K562 (cell line): Measurements from ENCODE around the gene SGMS1. TPM values are rescaled to one million over a fixed set of nuclear protein-coding genes. Genes with fewer than 3 reads are reported as not detected.
A peak's percentile ranks its signal among the peaks of the same experiment; 100 is the strongest.

Experiments
- AFF1 ChIP-seq, 2 experiments: fragments of 450-650 bp; IDR thresholded peaks; 2 replicates each; pipeline ENCODE4 v1.6.1; 2018; ENCODE audit warnings: mild to moderate bottlenecking in 2 of 2, low read depth in 1 of 2; ENCODE audit not compliant: partially characterized antibody in 2 of 2
- CBFB ChIP-seq: sonication (generic); formaldehyde crosslinking; IDR thresholded peaks from 2 replicates; pipeline ENCODE4 v1.4.0; 2020; ENCODE audit warnings: mild to moderate bottlenecking, missing genetic modification reagents
- CGGBP1 ChIP-seq: fragments of 250-450 bp; sonication (Bioruptor Pico); IDR thresholded peaks from 2 replicates; pipeline ENCODE4 v1.9.0; 2021; ENCODE audit warnings: mild to moderate bottlenecking
- ELF4 ChIP-seq: fragments of 450-650 bp; formaldehyde crosslinking; IDR thresholded peaks from 2 replicates; pipeline ENCODE4 v1.4.0; 2022; ENCODE audit warnings: missing genetic modification characterization
- ID3 ChIP-seq, 2 experiments: fragments of 250-450 bp in 1 of 2; fragments of 450-650 bp in 1 of 2; sonication (Bioruptor Pico) in 1 of 2; IDR thresholded peaks; 2 replicates each; pipeline versions ENCODE4 v1.6.1 to v1.8.0; 2016 to 2021; ENCODE audit warnings: mild to moderate bottlenecking in 2 of 2, moderate library complexity in 2 of 2, missing compliant biosample characterization in 1 of 2, missing genetic modification characterization in 1 of 2
- RBM15 ChIP-seq: fragments of 200-400 bp; formaldehyde crosslinking; IDR thresholded peaks from 2 replicates; pipeline ENCODE4 v1.6.1; 2018; ENCODE audit warnings: mild to moderate bottlenecking, low read length, moderate library complexity; ENCODE audit not compliant: insufficient read depth
- SUPT5H ChIP-seq: fragments of 450-650 bp; IDR thresholded peaks from 2 replicates; pipeline ENCODE4 v1.6.1; 2016
- TCF7L2 ChIP-seq: fragments of 150-350 bp; IDR thresholded peaks from 2 replicates; pipeline ENCODE4 v1.6.1; 2016; ENCODE audit warnings: low read depth, mild to moderate bottlenecking, low read length, moderate library complexity
- ZNF592 ChIP-seq: fragments of 450-650 bp; IDR thresholded peaks from 2 replicates; pipeline ENCODE4 v1.6.1; 2017; ENCODE audit warnings: antibody characterized with exemption, mild to moderate bottlenecking
- ZNF644 ChIP-seq: fragments of 200-800 bp; sonication (Bioruptor generic); IDR thresholded peaks from 2 replicates; pipeline ENCODE4 v1.6.1; 2016; ENCODE audit warnings: low read depth, missing genetic modification characterization, missing compliant biosample characterization
- polyA plus RNA-seq, 8 experiments: library from polyadenylated mRNA; depleted of rRNA in 4 of 8; stranded (reverse) in 5 of 8; unstranded in 3 of 8; fragments of >200 nt; fragmentation: Nextera tagmentation in 2 of 8; fragmentation: Illumina TruSeq in 1 of 8; extraction: Ambion mirVana in 2 of 8; extraction: Trizol in 1 of 8; gene quantifications; 2 replicates each; pipeline versions ENCODE4 v1.2.1 to v1.2.3, GENCODE V29; 2011 to 2014; ENCODE audit warnings: inconsistent platforms in 1 of 8, missing spikeins in 1 of 8
- total RNA-seq, 7 experiments: library from RNA; depleted of rRNA in 6 of 7; stranded (reverse); fragments of >200 nt in 6 of 7; fragmentation: Illumina TruSeq in 2 of 7; extraction: Trizol in 2 of 7; gene quantifications; 2 replicates each; pipeline versions ENCODE4 v1.2.1 to v1.2.3, GENCODE V29; 2011 to 2021; ENCODE audit warnings: low replicate concordance in 1 of 7

SGMS1 gene
- total and polyA plus RNA-seq, 9 of the 15 experiments (the other 6 are each of a cell fraction or from before 2014, with no cell fraction given) = 22.6 to 232 (median 82.2) TPM

- peak; percentile 98 for TF ChIP-seq ZNF592
- no peak for TF ChIP-seq CBFB (CRISPR knock-in tag)
- peak; percentile 69; the same call in 1 of the 2 replicates for TF ChIP-seq ZNF644 (tag)
- peak; percentile 78 to 91 for TF ChIP-seq AFF1 (IDR thresholded peaks at IDR 0.05; ENCODE audit: low read depth in 1 of 2, partially characterized antibody in 2 of 2)
- TF ChIP-seq SUPT5H = peak; percentile 40; the same call in 1 of the 2 replicates
- TF ChIP-seq CGGBP1 (CRISPR knock-in tag) = no peak
- no peak for TF ChIP-seq TCF7L2
- TF ChIP-seq RBM15 = no peak
- no peak for TF ChIP-seq ELF4 (CRISPR knock-in tag)
- no peak for TF ChIP-seq ID3 (CRISPR knock-in tag; IDR thresholded peaks at IDR 0.05)
- TF ChIP-seq ID3 (tag; IDR thresholded peaks at IDR 0.05) = peak; percentile 86
These were observed 45.9 kb downstream of the SGMS1 start (continued) for GRCh38 chr10:50577681-50578350.
